ENCODE data around the gene AFF2.

AFF2 gene

GRCh38 chrX:148768296-148768695 is 267.9 kb downstream of the AFF2 start:
- DNase-seq: no peak

DNA sequence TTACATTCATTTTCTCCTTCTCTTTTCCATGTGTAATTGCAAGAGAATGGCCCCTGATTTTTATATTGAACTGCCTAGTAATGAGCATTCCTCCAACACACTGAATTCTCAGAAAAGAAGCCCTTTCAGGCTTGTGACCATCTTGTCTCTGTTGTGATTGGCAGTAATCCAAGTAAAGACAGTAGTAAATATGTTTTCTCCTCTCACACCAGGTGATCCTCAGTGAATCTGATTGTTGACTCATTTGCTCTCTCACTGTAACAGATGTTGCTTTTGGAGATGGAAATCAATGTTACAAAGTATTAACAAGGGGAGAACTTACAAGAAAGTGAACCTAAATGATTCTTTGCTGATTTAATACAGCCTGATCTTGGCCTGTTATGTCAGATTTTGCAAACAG is 271.0 kb downstream of the AFF2 start:
- DNase-seq: no peak

DNA sequence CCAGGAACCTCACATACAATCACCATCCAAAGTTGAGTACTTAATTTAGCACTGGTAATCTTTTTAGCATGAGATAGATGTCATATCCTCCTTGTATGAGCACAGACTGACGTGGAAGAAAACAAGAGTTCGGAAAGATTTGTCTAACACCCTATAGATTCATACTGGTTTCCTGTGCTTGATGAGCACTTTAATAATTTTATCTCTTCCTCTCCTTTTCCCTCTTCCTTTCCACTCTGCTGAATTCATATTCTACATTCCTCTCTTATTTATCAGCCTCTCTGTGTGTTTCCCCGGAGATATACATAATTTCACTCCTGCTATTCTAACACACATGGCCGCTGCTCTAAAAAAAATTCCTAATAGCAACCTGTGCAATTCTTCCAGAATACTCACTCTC is 273.9 kb downstream of the AFF2 start:
- no peak for DNase-seq

DNA sequence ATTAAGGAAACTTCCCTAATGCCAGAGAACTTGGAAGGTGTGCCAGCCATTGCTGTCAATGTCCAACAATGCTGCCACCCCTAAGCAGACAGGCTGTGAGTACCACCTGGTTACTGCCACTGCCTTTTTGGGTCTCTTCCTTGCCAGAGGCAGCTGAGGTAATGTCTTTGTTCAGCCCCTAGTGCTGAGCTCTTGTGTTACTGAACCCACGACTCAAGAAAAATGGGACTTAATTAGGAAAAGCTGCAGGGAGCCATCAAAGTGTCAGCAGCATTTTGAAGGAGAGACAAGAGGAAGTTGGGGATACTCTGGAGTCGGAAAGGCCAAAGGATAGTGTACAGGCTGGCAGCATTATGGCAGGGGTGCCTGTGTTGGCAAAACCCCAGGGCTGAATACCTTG is 283.7 kb downstream of the AFF2 start:
- DNase-seq: no peak

GRCh38 chrX:148784856-148785255 is 284.4 kb downstream of the AFF2 start:
- no peak for DNase-seq

DNA sequence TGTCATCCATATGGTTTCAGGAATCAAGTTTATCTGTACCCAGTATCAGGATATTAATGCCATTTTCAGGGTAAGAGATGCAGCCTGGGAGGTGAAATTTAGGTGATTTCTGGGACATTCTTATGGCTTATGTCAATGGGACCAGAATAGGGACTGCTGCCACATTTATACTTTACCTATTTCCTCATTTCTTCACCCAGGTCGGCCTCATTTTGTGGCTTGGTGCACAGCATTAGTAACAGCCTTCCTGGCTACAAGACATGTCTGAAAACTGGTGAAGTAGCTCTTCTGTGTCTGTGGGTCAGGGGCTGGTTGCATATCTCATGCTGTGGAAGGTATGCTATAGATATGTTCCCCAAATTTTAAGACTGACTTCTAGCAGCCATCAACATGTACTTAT is 284.8 kb downstream of the AFF2 start:
- DNase-seq: no peak

- no peak for DNase-seq
Observed at GRCh38 chrX:148788449-148788848, 288.0 kb downstream of the AFF2 start.

- DNase-seq: no peak
Observed at GRCh38 chrX:148794350-148794749, 293.9 kb downstream of the AFF2 start.

DNA sequence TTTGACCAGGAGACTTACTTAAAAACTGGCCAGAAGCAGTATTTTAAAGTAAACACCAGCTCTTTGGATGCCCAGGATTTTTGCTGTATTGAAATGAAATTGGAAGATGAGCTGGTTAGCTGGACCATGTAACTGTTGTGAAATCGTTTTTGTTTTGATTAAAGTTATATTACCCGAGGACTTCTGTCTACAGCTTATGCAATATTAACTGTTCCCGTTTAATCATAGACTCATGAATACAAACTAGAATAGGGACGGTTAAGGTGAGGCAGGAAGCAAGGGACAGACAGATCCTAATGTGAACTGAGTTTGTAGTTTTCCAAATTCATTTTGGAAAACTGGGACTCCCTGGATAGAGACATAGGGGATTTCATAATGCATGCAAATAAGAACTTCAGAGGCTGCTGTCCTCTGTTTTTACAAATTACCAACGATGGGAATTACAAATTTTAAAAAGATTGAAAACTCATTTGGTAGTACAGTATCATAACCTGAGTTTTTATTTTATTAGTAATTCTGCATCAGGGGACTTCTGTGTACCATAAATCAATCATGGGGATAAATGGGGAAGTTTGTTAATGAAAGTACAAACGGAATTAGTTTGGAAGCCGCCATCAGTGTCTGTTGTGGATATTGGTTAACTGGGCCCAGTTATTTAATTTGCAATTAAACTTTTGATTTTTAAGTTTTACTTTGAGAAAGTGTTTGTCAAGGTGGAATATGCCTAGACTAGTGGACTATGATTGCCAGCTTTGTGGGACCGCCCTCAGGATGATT is 304.4 kb downstream of the AFF2 start:
- no peak for DNase-seq

GRCh38 chrX:148806145-148806870 is 305.9 kb downstream of the AFF2 start:
- no peak for DNase-seq

- no peak for DNase-seq
Observed at GRCh38 chrX:148808833-148809232, 308.4 kb downstream of the AFF2 start.

- DNase-seq: no peak
Observed at GRCh38 chrX:148811236-148811635, 310.8 kb downstream of the AFF2 start.

- DNase-seq: no peak
Observed at GRCh38 chrX:148813422-148813821, 313.0 kb downstream of the AFF2 start.

- no peak for DNase-seq
Observed at GRCh38 chrX:148813967-148814366, 313.6 kb downstream of the AFF2 start.

DNA sequence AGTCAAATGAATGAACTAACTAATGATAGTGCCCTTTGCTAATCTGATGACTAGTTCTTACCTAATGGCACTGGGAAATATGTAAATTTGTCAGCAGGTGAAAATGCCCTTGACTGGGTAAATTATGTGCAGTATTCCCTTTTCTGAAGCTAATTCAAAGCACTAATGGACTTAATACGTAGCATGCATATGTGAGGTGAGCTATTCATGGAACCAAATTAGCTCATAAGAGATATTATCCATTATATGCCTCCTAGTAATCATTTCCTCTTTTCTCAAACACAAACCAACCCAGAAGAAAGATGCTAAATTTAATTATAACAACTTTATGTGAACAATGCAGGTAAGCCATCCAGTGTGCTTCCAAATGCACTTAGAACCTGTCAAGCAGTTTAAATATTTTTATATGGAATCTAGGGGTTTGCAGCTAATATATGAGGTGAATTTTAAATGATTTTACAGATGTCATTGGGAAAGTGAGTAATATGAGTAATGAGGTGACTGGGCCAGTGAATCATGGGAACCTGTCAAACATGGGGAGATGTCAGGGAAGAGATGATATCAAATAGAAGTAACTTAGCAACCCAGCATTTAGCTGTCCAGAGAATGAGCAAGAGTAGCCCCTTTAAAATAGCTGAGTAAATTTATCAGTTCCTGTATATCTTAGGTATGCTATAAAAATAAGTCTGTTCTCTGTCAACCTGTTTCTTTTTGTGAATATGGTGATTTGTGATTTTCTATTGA is 315.0 kb downstream of the AFF2 start:
- DNase-seq: no peak

DNA sequence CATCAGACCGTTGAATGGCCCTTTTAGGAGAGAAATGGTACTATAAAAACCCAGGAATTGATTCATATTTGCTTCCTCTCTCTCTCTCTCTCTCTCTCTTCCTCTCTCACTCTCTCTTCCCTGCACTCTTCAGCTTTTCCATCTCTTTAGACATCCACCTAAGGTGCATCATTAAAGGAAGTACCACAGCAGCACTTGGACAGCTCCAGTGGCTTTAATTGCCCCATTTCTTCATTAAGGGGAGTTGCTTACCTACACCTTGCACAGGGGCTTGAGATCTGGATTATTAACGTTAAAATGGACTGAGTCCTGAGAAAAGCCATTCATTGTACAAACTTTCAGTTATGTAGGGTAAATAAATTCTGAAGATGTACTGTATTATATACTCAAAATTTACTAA is 323.6 kb downstream of the AFF2 start:
- DNase-seq: no peak

GRCh38 chrX:148825696-148826095 is 325.3 kb downstream of the AFF2 start:
- no peak for DNase-seq

GRCh38 chrX:148836741-148837140 is 336.3 kb downstream of the AFF2 start:
- DNase-seq: no peak

DNA sequence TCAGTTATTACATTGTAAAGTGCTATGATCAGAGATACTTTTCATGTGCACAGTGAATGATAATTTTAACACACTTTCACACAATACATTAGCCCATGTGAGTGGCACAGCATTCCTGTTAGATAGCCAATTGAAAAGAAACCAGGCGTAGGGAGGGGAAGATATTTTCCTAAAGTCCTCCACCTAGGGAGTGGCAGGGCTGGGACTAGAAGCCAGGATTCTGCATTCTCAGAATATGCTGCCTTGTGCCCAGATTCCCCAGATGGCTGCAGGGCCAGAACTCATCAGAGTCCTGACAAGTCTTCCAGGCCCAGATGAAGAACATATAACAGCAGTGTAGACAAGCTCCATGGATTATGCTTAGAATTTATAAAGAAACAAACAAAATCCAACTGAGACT is 350.2 kb downstream of the AFF2 start:
- DNase-seq: no peak

GRCh38 chrX:148854306-148854705 is 353.9 kb downstream of the AFF2 start:
- DNase-seq: no peak

- no peak for DNase-seq
Observed at GRCh38 chrX:148856505-148856904, 356.1 kb downstream of the AFF2 start.

DNA sequence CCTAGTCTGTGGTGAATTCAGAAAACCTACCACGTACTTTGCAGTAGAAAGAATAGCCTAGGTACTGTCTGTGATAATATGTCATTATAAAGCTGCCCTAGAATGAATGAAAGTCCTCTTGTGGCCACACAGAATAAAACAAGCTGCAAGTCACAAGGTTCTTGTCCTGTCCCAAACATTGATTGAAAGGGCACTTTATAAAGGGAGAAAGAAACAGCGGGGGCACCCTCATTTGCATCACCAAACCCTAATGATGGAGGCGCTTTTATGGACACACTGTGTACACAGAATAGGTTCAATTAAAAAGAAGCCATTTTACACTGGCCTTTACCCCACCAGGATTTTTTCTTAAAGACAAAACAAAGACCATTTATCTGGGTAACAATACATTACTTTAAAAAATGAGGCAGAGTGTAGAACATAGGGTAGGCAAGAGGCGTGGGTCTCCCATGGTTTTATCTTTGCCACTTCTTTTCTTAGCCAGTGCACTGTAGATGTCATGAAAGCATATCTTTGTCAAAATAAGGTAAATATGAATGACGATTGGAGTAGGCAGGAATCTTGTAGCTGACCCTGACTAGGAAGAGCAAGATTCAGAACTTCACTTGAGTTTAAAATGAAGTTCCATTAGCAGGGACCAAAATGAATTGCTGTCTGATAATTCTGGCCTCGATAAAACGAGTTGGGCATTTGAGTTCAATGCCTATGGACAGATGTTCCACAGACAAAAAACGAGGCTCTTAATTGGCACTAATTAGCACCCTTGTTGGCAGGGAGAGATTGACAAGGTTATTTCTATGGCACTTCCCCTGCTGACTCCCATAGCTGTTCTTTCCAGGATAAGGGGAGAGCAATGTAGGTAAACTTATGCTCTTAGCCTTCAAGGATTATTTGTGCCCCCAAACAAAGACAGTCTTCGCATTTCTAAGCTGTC is 365.1 kb downstream of the AFF2 start:
- DNase-seq: no peak

- no peak for DNase-seq
Observed at GRCh38 chrX:148867596-148867995, 367.2 kb downstream of the AFF2 start.

Measured in GOT3 (cell line).